Measurements from ENCODE around the gene ADH6.

The ADH6 gene

DNA sequence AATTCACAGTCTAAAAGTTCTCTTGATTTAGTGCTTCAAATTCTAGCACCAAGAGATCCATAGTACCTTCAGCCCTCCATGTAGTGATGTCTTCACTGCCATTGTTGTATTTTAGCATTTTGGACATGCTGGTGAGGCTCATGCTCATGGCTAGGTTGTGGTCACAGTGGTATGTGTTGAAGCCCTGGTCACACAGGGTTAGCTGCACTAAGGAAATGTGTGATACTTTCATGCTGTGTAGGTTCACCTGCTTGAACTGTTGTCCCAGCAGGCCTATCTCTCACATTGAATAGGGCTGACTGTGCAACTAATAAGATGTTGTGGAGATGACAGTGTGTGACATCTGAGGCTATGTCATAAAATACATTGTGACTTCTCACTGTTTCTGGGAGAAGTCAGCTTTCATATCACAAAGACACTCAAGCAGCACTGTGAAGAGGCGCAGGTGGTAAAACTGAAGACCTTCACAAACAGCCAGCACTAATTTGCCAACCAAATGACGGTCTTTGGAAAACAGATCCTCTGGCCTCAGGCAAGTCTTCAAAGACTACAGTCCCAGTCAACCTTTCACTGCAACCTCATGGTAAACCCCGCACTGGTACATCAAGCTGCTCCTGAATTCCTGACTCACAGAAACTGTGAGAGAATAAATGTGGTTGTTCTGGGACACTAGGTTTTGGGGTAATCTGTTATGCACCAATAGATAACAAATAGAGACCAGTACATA lies 57.5 kb downstream of the ADH6 start:
- H3K27ac Mint-ChIP-seq, result no peak overlapping the region
- no peak overlapping the region for H3K4me3 Mint-ChIP-seq
- TF ChIP-seq, protein P1, sequence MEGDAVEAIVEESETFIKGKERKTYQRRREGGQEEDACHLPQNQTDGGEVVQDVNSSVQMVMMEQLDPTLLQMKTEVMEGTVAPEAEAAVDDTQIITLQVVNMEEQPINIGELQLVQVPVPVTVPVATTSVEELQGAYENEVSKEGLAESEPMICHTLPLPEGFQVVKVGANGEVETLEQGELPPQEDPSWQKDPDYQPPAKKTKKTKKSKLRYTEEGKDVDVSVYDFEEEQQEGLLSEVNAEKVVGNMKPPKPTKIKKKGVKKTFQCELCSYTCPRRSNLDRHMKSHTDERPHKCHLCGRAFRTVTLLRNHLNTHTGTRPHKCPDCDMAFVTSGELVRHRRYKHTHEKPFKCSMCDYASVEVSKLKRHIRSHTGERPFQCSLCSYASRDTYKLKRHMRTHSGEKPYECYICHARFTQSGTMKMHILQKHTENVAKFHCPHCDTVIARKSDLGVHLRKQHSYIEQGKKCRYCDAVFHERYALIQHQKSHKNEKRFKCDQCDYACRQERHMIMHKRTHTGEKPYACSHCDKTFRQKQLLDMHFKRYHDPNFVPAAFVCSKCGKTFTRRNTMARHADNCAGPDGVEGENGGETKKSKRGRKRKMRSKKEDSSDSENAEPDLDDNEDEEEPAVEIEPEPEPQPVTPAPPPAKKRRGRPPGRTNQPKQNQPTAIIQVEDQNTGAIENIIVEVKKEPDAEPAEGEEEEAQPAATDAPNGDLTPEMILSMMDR (IDR thresholded peaks at IDR 0.05; ENCODE audit: unreplicated experiment in 3 of 3), result no peak
- no peaks in the 10 kb centered on the region for H3K36me3 Mint-ChIP-seq (ENCODE audit: low read depth)
- H3K9me3 Mint-ChIP-seq, result no peaks in the 10 kb centered on the region
- H3K4me1 Mint-ChIP-seq, result no peaks in the 10 kb centered on the region
- no peaks in the 10 kb centered on the region for H3K27me3 Mint-ChIP-seq (ENCODE audit: low read depth)

DNA sequence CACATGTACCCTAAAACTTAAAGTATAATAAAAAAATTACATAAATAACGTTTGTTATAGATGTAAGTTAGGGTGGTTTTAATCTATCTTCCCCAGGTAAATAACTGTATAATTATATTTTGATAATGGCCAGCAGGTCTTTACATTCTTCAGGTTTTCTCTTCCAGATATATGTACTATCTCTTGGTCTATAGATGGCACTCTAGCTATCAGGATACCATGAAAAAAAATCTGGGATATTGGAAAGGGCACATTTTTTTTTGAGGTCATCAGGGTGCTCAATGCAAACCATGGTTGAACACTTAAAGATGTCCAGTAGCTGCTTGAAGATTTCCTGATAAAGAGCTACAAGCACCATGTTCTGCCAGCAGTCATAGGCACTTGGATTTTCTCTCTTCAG lies 59.3 kb downstream of the ADH6 start:
- Mint-ChIP-seq H3K9me3 (no peaks in the 10 kb centered on the region), H3K27ac (no peak overlapping the region), H3K4me1 (no peaks in the 10 kb centered on the region), H3K27me3 (ENCODE audit: low read depth) (no peaks in the 10 kb centered on the region), H3K36me3 (ENCODE audit: low read depth) (peaks cover under 1% of the 10 kb centered on the region), H3K4me3 (no peak overlapping the region)
- TF ChIP-seq, protein P1 (IDR thresholded peaks at IDR 0.05; ENCODE audit: unreplicated experiment in 3 of 3), result no peak

DNA sequence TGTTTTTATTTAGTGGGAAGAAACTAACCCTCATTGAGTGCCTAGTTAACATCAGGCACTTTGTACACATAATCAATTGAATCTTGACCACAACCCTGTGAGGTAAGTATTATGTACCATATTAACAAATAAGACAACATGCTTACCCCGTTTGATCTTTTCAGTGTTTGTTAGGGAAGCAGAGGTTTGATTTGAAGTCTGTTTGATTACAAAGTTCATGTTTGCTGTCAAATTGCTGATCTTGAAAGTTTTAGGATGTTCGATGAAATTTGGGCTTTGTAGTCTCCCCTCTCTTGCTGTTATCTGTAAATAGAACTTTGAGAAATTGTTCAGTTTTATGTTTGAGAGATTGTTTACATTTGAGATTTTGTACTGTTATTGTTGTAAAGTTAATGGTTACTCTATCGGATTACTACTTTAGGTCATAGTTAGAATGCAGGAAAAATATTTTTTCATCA lies 61.5 kb downstream of the ADH6 start:
- Mint-ChIP-seq H3K27ac (peak overlapping the region in 2 of 3 experiments; percentile 28 to 51), H3K4me1 (no peaks in the 10 kb centered on the region), H3K27me3 (ENCODE audit: low read depth) (no peaks in the 10 kb centered on the region)

DNA sequence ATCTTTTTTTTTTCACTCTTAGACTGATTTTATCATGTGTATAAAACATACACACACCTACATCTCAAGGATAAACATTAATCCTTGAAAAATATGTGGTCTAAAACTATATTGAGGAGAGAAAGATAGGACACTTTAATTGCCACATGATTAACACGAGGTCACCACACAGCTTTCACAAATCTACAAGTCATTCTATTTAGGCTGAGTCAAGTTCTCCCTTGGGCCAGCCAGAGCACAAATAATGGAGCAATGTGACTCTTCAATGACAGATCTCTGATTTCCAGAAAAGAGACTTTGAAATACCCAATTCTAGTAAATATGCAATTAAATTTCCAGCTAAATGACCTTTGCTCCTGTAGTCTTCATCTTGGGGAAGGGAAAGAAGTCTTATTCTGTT lies 62.1 kb downstream of the ADH6 start:
- H3K9me3 Mint-ChIP-seq, result peaks cover 3% of the 10 kb centered on the region
- no peaks in the 10 kb centered on the region for H3K4me1 Mint-ChIP-seq
- H3K27ac Mint-ChIP-seq, result peak overlapping the region in 1 of 3 experiments; percentile 51
- peaks cover 4% of the 10 kb centered on the region for H3K36me3 Mint-ChIP-seq (ENCODE audit: low read depth)
- TF ChIP-seq, protein P1 (IDR thresholded peaks at IDR 0.05; ENCODE audit: unreplicated experiment in 3 of 3), result no peak
- H3K4me3 Mint-ChIP-seq, result no peak overlapping the region
- H3K27me3 Mint-ChIP-seq (ENCODE audit: low read depth), result no peaks in the 10 kb centered on the region

More for the DNA sequence above, 61.5 kb downstream of the ADH6 start:
- peaks cover 4% of the 10 kb centered on the region for H3K36me3 Mint-ChIP-seq (ENCODE audit: low read depth)
- TF ChIP-seq, protein P1 (IDR thresholded peaks at IDR 0.05; ENCODE audit: unreplicated experiment in 3 of 3), result no peak
- peaks cover 3% of the 10 kb centered on the region for H3K9me3 Mint-ChIP-seq
- no peak overlapping the region for H3K4me3 Mint-ChIP-seq

DNA sequence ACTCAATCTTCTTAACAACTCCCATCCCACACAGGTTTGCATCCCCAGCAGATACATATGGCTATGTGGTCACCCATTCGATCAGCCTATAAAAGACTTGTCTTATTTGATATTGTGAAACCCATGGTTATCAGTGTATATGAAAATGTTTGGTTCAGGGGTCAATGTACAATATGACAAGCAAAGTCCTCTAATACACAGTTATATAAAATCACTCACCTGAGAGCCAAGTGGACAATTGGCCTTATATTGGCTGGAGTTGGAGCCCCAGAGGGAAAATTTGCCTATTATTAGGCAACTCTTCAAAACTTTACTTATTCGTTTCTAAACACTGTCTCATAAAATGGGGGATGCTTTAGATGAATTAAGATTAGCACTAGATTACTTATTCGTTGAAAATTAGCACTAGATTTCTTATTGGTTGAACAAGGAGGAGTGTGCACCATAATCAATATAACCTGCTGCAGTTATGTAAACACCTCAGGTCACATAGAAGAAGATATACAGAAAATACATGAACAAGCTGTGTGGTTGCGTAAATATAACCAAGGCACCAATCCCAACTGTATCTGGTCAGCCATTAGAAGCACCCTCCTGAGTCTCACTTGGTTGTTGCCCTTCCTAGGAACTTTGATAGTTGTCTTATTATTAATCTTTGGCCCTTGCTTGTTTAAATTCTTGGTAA lies 64.2 kb downstream of the ADH6 start:
- TF ChIP-seq, protein P1 (IDR thresholded peaks at IDR 0.05; ENCODE audit: unreplicated experiment in 3 of 3), result no peak
- H3K27ac Mint-ChIP-seq, result no peak overlapping the region
- H3K27me3 Mint-ChIP-seq (ENCODE audit: low read depth), result no peaks in the 10 kb centered on the region
- H3K36me3 Mint-ChIP-seq (ENCODE audit: low read depth), result peaks cover 13% of the 10 kb centered on the region
- H3K4me1 Mint-ChIP-seq, result no peaks in the 10 kb centered on the region
- no peak overlapping the region for H3K4me3 Mint-ChIP-seq
- H3K9me3 Mint-ChIP-seq, result peaks cover 12% of the 10 kb centered on the region
